GM19035 (cell line): Measurements from ENCODE around the gene GEMIN5.
A peak's percentile ranks its signal among the peaks of the same experiment; 100 is the strongest.
"Not testable (repeated sequence)": the region's sequence is repeated elsewhere in the genome, so short reads cannot be mapped to it uniquely, and the experiment has no call there.

Experiments
- ATAC-seq: cut with Tn5 transposase; IDR thresholded peaks from one replicate; pipeline ENCODE4 v1.9.1; 2021; ENCODE audit not compliant: unreplicated experiment

GEMIN5 gene, protein sequence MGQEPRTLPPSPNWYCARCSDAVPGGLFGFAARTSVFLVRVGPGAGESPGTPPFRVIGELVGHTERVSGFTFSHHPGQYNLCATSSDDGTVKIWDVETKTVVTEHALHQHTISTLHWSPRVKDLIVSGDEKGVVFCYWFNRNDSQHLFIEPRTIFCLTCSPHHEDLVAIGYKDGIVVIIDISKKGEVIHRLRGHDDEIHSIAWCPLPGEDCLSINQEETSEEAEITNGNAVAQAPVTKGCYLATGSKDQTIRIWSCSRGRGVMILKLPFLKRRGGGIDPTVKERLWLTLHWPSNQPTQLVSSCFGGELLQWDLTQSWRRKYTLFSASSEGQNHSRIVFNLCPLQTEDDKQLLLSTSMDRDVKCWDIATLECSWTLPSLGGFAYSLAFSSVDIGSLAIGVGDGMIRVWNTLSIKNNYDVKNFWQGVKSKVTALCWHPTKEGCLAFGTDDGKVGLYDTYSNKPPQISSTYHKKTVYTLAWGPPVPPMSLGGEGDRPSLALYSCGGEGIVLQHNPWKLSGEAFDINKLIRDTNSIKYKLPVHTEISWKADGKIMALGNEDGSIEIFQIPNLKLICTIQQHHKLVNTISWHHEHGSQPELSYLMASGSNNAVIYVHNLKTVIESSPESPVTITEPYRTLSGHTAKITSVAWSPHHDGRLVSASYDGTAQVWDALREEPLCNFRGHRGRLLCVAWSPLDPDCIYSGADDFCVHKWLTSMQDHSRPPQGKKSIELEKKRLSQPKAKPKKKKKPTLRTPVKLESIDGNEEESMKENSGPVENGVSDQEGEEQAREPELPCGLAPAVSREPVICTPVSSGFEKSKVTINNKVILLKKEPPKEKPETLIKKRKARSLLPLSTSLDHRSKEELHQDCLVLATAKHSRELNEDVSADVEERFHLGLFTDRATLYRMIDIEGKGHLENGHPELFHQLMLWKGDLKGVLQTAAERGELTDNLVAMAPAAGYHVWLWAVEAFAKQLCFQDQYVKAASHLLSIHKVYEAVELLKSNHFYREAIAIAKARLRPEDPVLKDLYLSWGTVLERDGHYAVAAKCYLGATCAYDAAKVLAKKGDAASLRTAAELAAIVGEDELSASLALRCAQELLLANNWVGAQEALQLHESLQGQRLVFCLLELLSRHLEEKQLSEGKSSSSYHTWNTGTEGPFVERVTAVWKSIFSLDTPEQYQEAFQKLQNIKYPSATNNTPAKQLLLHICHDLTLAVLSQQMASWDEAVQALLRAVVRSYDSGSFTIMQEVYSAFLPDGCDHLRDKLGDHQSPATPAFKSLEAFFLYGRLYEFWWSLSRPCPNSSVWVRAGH (N-terminal part only)

GRCh38 chr5:154937718-154938466 is at the start of gene GEMIN5:
TSS of gene GEMIN5 (minus strand) at chr5:154938211. CDS start at chr5:154938133, 78 bp downstream.
- peak; percentile 82 for ATAC-seq

- no peak for ATAC-seq
Measured at GRCh38 chr5:154986151-154986550, 48.1 kb upstream of the GEMIN5 start.

- no peak for ATAC-seq
Measured at GRCh38 chr5:154984946-154985516, 47.0 kb upstream of the GEMIN5 start.

GRCh38 chr5:154978294-154978693 is 40.3 kb upstream of the GEMIN5 start:
- not testable (repeated sequence) for ATAC-seq

DNA sequence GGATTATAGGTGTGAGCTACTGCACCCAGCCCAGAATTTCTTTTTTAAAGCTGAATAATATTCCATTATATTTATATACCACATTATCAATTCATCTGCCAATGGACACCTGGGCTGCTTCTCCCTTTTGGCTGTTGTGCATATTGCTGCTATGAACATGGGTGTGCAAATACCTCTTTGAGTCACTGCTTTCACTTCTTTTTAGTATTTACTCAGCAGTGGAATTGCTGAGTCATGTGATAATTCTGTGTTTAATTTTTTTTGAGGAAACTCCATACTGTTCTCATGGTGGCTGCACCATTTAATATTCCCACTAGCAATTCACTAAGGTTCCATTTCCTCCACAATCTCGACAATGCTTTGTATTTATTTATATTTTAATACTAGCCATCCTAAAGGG is 39.4 kb upstream of the GEMIN5 start:
- ATAC-seq, result no peak

GRCh38 chr5:154976082-154976481 is 38.1 kb upstream of the GEMIN5 start:
- not testable (repeated sequence) for ATAC-seq

DNA sequence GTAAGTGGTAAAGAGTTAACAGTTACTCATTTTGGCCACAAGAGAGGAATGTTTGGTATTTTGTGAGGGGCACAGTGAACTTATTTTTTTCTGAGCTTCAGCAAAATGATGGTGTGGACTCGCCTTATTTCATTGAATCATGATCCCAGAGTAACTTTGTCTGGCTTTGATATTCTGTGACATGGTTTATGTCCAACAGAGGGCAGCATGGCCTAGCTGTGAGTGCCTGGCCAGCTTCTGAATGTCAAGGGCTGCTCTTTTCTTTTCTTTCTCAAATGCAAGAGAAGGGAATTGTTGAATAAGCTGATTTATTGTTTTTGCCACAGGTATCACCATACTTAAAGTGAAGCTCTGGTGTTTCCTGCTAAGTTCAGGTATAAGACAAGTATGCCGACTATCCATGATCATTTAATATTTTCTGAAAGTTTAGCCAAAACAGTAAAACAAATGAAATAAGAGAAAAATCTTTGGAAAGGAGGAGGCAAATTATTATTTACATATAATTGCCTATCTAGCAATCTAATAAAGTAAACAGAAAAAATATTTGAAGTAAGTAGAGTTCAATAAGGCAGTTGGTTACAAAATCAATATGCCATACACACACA is 34.6 kb upstream of the GEMIN5 start:
- ATAC-seq, result no peak

DNA sequence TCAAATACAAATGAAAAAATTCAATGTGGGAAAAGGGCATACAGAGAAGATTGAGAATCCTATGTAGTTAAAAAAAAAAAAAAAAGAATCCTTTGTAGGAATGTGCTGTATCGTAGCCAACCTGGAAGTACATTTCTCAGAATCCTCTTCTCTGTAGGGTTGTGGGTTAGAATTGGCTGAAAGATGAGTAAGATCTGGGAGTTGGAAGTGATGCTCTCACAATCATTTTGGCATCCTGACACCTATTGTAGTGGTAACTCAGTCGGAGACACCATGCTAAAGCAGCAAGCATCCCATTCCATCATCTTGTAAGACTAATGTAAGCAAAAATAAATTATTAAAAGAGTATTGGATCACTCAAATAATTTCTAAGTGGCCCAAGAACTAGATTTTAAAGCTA is 33.5 kb upstream of the GEMIN5 start:
- ATAC-seq, result no peak

DNA sequence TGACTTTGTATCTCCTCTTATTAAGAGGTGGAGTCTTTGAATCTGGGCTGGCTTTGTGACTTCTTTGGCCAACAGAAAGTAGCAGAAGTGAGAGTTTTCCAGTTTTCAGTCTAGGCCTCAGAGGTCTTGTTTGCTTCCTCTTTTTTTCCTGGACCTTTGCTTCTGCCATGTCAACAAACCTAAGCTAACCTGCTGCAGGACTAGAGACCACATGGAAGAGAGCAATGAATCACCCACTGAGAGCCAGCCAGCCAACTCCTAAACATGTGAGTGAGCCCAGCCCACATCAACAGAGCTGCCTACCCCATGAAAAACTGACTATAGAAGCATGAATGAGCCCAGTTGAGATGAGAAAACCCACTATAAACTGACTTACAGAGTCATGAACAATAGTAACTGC is 32.7 kb upstream of the GEMIN5 start:
- ATAC-seq, result no peak

DNA sequence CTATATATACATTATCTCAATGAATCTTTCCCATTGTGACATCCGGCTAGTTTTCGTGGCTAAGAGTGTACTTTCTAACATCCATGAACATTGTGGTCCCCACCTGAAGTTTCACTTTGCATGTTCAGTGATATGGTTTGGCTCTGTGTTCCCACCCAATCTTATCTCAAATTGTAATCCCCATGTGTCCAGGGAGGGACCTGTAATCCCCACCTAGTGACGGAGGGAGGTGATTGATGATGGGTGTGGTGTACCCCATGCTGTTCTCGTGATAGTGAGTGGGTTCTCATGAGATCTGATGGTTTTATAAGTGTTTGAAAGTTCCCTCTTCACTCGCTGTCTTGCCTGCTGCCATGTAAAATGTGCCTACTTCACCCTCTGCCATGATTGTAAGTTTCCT is 30.9 kb upstream of the GEMIN5 start:
- ATAC-seq, result no peak

- ATAC-seq, result no peak
Measured at GRCh38 chr5:154967421-154968024, 29.5 kb upstream of the GEMIN5 start.

GRCh38 chr5:154966874-154967273 is 28.9 kb upstream of the GEMIN5 start:
- no peak for ATAC-seq

DNA sequence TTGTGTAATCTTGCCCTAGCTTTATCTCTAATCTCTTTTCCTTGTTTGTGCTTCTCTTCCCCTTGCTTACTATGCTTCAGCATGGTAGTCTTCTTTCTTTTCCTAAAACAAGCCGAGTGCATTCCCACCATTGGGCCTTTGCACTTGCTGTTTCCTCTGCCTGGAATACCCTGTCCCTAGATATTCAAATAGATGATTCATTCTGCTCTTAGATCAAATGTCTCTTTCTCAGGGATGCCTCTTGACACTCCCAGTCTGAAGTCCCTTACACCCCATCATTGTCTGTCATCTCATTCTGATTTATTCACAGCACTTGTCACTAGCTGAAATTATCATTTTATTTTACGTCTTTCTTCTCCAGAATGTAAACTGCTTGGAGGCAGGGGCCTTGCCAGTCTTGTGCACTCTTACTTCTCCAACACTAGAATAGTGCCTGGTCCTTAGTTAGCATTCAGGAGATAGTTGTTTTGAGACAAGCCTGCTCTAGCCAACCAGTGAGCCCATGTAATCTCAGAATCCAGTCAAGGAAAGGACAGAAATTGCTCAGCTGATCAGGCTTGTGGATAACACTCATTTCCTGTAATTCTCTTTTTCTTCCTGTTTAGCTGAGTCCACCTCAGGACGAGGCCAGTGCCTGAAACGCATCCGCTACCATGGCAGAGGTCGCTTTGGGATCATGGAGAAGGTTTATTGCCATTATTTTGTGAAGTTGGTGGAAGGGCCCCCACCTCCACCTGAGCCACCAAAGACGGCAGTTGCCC is 28.2 kb upstream of the GEMIN5 start:
- ATAC-seq, result no peak

GRCh38 chr5:154962494-154962893 is 24.5 kb upstream of the GEMIN5 start:
- ATAC-seq, result peak; percentile 74

GRCh38 chr5:154956712-154957111 is 18.7 kb upstream of the GEMIN5 start:
- ATAC-seq, result no peak

- no peak for ATAC-seq
Measured at GRCh38 chr5:154949781-154950180, 11.8 kb upstream of the GEMIN5 start.

DNA sequence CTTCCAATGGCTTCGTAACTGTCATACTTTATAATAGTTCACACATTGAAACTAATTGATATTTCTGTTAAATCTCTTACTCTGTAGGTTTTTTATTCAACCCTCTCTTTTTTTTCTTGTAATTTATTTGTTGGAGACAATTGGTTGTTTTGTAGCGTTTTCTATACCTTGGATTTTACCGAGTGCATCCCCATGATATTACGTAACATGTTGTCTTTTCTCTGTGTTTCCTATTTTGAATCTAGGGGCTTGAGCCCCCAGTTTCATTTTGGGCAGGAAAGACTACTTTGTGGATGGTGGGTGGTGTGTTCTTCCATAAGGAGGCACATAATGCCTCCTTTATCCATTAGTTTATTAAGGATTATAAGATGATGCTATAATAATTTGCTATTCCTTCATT is 10.3 kb upstream of the GEMIN5 start:
- ATAC-seq, result no peak

- ATAC-seq, result no peak
Measured at GRCh38 chr5:154947778-154948177, 9.8 kb upstream of the GEMIN5 start.
